ENCODE results near the gene RPTOR. TPM values are rescaled to one million over a fixed set of nuclear protein-coding genes. Genes with fewer than 3 reads are reported as not detected.

Gene RPTOR
- total and polyA plus RNA-seq, 10 of the 15 experiments (the other 5 are each of a cell fraction or from before 2014, with no cell fraction given): 0.18 to 32.1 (median 7.8) TPM

DNA sequence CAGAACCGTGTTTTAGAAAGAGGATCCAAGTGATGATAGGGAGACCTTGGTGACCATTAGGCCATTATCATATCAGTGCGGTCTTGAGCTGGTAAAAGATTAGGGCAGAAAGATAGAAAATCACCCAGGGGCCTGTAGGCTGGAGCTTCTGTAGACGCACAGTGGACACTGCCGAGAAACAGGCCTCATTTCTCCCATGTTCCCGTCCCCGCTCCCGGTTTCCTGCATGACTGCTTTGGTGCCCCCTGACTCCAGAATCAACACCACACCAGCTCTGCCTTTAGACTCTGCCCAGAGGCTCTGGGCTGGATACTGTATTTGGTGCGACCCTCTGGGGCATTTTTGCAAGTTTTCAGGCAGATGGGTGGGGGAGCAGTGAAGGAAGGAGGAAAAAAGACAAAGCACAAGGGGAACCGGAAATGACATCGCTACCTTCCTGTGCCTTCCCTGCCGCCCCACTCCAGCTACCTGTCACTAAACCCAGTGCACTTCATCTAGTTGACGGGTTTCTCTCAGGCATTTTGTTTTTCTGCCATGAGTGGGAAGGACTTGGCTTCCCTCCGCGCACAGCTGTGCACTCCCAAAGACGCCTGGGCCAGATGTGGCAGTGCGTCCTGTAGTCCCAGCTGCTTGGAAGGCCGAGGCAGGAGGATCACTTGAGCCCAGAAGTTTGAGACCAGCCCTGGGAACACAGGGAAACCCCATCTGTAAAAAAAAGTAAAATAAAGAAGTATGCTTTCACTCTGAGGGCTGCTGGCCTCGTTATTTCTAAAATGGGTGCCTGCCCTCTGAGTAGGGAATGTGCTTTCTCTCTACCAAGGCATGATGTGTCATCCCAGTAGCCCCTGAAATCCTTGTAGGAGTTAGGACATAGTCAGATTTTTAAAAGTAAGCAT is 214.1 kb downstream of the RPTOR start:
- no peak for ATAC-seq
- 93% methylated on average over 18 of the region's 18 CpGs for WGBS (ENCODE audit: insufficient coverage, insufficient replicate concordance, low lambda C conversion rate, missing lambda C conversion rate)

More for the DNA sequence above, 214.1 kb downstream of the RPTOR start:
- no peaks in the 10 kb centered on the region for H3K27me3 ChIP-seq (replicated peaks in 1 of 2; ENCODE audit: control insufficient read depth in 2 of 2, insufficient read depth in 2 of 2, low read length in 1 of 2)
- H2AFZ ChIP-seq (ENCODE audit: control insufficient read depth, low read depth, low read length): no peak overlapping the region
- no peak overlapping the region for H3K9ac ChIP-seq (ENCODE audit: control insufficient read depth, insufficient read depth, low read length)
- DNase-seq (ENCODE audit: low read depth, low spot score): no peak
- FAIRE-seq: no peak
- SMC1A ChIA-PET (ENCODE audit: uncharacterized antibody, unreplicated experiment): interaction anchor here (0.6 to 1.0 kb wide), 2 partner anchors 9 to 24 kb away, joined by 3 read pairs; no protein-coding TSS in a partner anchor
- no peaks in the 10 kb centered on the region for H3K9me3 ChIP-seq (replicated peaks; ENCODE audit: control insufficient read depth, insufficient read depth, low read length)
- no peaks in the 10 kb centered on the region for H4K20me1 ChIP-seq (ENCODE audit: control insufficient read depth, insufficient read depth)
- intact Hi-C loops (cut with micrococcal nuclease; ENCODE audit: unreplicated experiment): no loop called here
- in situ Hi-C loops (cut with MboI): no loop called here
- CTCF ChIA-PET: interaction anchor here (0.7 kb wide), 1 partner anchor 60 kb away, joined by 3 read pairs; no protein-coding TSS in a partner anchor
- no peak overlapping the region for H3K27ac ChIP-seq (ENCODE audit: control insufficient read depth, insufficient read depth)
- TF ChIP-seq, protein P1, sequence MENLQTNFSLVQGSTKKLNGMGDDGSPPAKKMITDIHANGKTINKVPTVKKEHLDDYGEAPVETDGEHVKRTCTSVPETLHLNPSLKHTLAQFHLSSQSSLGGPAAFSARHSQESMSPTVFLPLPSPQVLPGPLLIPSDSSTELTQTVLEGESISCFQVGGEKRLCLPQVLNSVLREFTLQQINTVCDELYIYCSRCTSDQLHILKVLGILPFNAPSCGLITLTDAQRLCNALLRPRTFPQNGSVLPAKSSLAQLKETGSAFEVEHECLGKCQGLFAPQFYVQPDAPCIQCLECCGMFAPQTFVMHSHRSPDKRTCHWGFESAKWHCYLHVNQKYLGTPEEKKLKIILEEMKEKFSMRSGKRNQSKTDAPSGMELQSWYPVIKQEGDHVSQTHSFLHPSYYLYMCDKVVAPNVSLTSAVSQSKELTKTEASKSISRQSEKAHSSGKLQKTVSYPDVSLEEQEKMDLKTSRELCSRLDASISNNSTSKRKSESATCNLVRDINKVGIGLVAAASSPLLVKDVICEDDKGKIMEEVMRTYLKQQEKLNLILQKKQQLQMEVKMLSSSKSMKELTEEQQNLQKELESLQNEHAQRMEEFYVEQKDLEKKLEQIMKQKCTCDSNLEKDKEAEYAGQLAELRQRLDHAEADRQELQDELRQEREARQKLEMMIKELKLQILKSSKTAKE (IDR thresholded peaks at IDR 0.05; ENCODE audit: low read depth, poor library complexity, severe bottlenecking): no peak
- TF ChIP-seq TARDBP (IDR thresholded peaks at IDR 0.05; ENCODE audit: borderline replicate concordance) (no peak), KAT2A (conservative IDR thresholded peaks at IDR 0.05; ENCODE audit: control insufficient read depth, low read depth, low read length) (no peak), NFXL1 (IDR thresholded peaks at IDR 0.05; ENCODE audit: borderline replicate concordance) (no peak), ZSCAN29 (IDR thresholded peaks at IDR 0.05) (no peak), RELA (IDR thresholded peaks at IDR 0.05; ENCODE audit: borderline replicate concordance, partially characterized antibody) (no peak), POLR2AphosphoS2 (IDR thresholded peaks at IDR 0.05; ENCODE audit: low read depth, low read length) (no peak), SREBF1 (IDR thresholded peaks at IDR 0.05; ENCODE audit: low read length) (no peak), SIN3A (IDR thresholded peaks at IDR 0.05; ENCODE audit: low read depth, low read length) (no peak), TCF7 (IDR thresholded peaks at IDR 0.05; ENCODE audit: borderline replicate concordance) (no peak), STAT3 (IDR thresholded peaks at IDR 0.05; ENCODE audit: low read depth, low read length) (no peak), SPI1 (IDR thresholded peaks at IDR 0.05; ENCODE audit: borderline replicate concordance, insufficient read depth, low read depth, low read length) (no peak), RB1 (IDR thresholded peaks at IDR 0.05; ENCODE audit: borderline replicate concordance) (no peak), FOXM1 (IDR thresholded peaks at IDR 0.05; ENCODE audit: low read depth, low read length) (no peak)
- TF ChIP-seq, protein P2, sequence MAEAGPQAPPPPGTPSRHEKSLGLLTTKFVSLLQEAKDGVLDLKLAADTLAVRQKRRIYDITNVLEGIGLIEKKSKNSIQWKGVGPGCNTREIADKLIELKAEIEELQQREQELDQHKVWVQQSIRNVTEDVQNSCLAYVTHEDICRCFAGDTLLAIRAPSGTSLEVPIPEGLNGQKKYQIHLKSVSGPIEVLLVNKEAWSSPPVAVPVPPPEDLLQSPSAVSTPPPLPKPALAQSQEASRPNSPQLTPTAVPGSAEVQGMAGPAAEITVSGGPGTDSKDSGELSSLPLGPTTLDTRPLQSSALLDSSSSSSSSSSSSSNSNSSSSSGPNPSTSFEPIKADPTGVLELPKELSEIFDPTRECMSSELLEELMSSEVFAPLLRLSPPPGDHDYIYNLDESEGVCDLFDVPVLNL (IDR thresholded peaks at IDR 0.05; ENCODE audit: low read depth, low read length): no peak
- no peak overlapping the region for H3K4me3 ChIP-seq
- peaks cover 20% of the 10 kb centered on the region for H3K4me1 ChIP-seq (ENCODE audit: control insufficient read depth, insufficient read depth, low read length)
- RAD21 ChIA-PET (ENCODE audit: unreplicated experiment): no interaction called here
- BruUV-seq (replicated peaks): no TSS peak
- POLR2A ChIA-PET: no interaction called here
- H3K4me2 ChIP-seq (ENCODE audit: control insufficient read depth, insufficient read depth): no peak overlapping the region
- peaks cover 5 to 9% of the 10 kb centered on the region in 2 experiments; a peak in 3 of 4 replicates for H3K36me3 ChIP-seq (ENCODE audit: control insufficient read depth in 2 of 2, insufficient read depth in 2 of 2, low read length in 1 of 2)
- no peaks in the 10 kb centered on the region; the same call in 1 of the 2 replicates for H3K79me2 ChIP-seq (ENCODE audit: control insufficient read depth, insufficient read depth, low read length)
